GM12878 (cell line): ENCODE measurements around the gene SAMHD1. TPM values are rescaled to one million over a fixed set of nuclear protein-coding genes. Genes with fewer than 3 reads are reported as not detected.
A peak's percentile ranks its signal among the peaks of the same experiment; 100 is the strongest.

Experiments
- ATAC-seq: fragments of 200-7000 bp; cut with Tn5 transposase; 3 replicates; pipeline ENCODE4 v1.9.1; 2020; ENCODE audit warnings: mild to moderate bottlenecking, moderate library complexity
- BruUV-seq: library from RNA; stranded (reverse); fragments of 400-500 nt; replicated peaks from 2 replicates; lab custom pipeline; 2021; lab: Mats Ljungman, UMichigan
- CTCF ChIA-PET: fragments of 300-600 bp; sonication (Branson Sonifier 250); formaldehyde crosslinking; extraction: SDS; loops from one replicate; lab custom pipeline; 2021; ENCODE audit warnings: inconsistent platforms; lab: Yijun Ruan, JAX
- POLR2A ChIA-PET: fragments of 350-600 bp; formaldehyde crosslinking; extraction: SDS; loops from one replicate; lab custom pipeline; 2021; ENCODE audit warnings: inconsistent platforms; lab: Charles Lee
- RAD21 ChIA-PET: fragments of 300-600 bp; sonication (Branson Sonifier 250); formaldehyde crosslinking; loops from one replicate; lab custom pipeline; 2023; ENCODE audit warnings: antibody characterized with exemption; ENCODE audit not compliant: unreplicated experiment; lab: Charles Lee
- SMC1A ChIA-PET: fragments of 300-600 bp; sonication (Branson Sonifier 250); formaldehyde crosslinking; loops from one replicate; lab custom pipeline; 2023; ENCODE audit not compliant: unreplicated experiment, uncharacterized antibody; lab: Charles Lee
- DNase-seq: peaks from one replicate; pipeline ENCODE4 v3.0.0-alpha.2; 2011; ENCODE audit warnings: low read depth, low spot score
- FAIRE-seq: peaks from 3 replicates; lab custom pipeline; 2011; peaks lifted over from hg19 to GRCh38; lab: Jason Lieb, UNC
- H2AFZ ChIP-seq: 2 replicates; pipeline ENCODE4 v1.6.0; 2011; ENCODE audit warnings: low read depth, low read length, control low read depth; ENCODE audit not compliant: control insufficient read depth
- H3K27ac ChIP-seq: 2 replicates; pipeline ENCODE4 v1.5.1; 2011; ENCODE audit warnings: control low read depth; ENCODE audit not compliant: control insufficient read depth, insufficient read depth
- H3K27me3 ChIP-seq, 2 experiments: replicated peaks in 1 of 2; 2 replicates each; pipeline versions ENCODE4 v1.6.0 to v1.6.1; 2011; ENCODE audit warnings: low read length in 1 of 2; ENCODE audit not compliant: control insufficient read depth in 2 of 2, insufficient read depth in 2 of 2
- H3K36me3 ChIP-seq, 2 experiments: 2 replicates each; pipeline ENCODE4 v1.5.1; 2011; ENCODE audit warnings: low read length in 1 of 2; ENCODE audit not compliant: control insufficient read depth in 2 of 2, insufficient read depth in 2 of 2
- H3K4me1 ChIP-seq: 2 replicates; pipeline ENCODE4 v1.6.1; 2011; ENCODE audit warnings: mild to moderate bottlenecking, low read length, moderate library complexity, mixed read lengths; ENCODE audit not compliant: control insufficient read depth, insufficient read depth
- H3K4me2 ChIP-seq: 2 replicates; pipeline ENCODE4 v1.6.0; 2011; ENCODE audit warnings: control low read depth; ENCODE audit not compliant: control insufficient read depth, insufficient read depth
- H3K4me3 ChIP-seq: fragments of 200-600 bp; sonication (generic); 2 replicates; pipeline ENCODE4 v1.5.1; 2016
- H3K79me2 ChIP-seq: 2 replicates; pipeline ENCODE4 v1.6.0; 2011; ENCODE audit warnings: low read length; ENCODE audit not compliant: control insufficient read depth, insufficient read depth
- H3K9ac ChIP-seq: 2 replicates; pipeline ENCODE4 v1.8.0; 2011; ENCODE audit warnings: low read length, control low read depth, mixed read lengths; ENCODE audit not compliant: control insufficient read depth, insufficient read depth
- H3K9me3 ChIP-seq: replicated peaks from 3 replicates; pipeline ENCODE4 v1.5.1; 2011; ENCODE audit warnings: mild to moderate bottlenecking, low read length; ENCODE audit not compliant: control insufficient read depth, insufficient read depth
- H4K20me1 ChIP-seq: 2 replicates; pipeline ENCODE4 v1.6.0; 2011; ENCODE audit not compliant: control insufficient read depth, insufficient read depth
- ATF7 ChIP-seq: fragments of 450-650 bp; IDR thresholded peaks from 2 replicates; pipeline ENCODE4 v1.6.1; 2016; ENCODE audit warnings: low read depth, mild to moderate bottlenecking
- DPF2 ChIP-seq: fragments of 450-650 bp; IDR thresholded peaks from 2 replicates; pipeline ENCODE4 v1.6.1; 2017; ENCODE audit warnings: mild to moderate bottlenecking
- ELK1 ChIP-seq: IDR thresholded peaks from 2 replicates; pipeline ENCODE4 v1.6.1; 2012; ENCODE audit warnings: low read depth, low read length, improper control_type of control experiment
- HDAC2 ChIP-seq: fragments of 200-600 bp; sonication (generic); IDR thresholded peaks from 2 replicates; pipeline ENCODE4 v1.6.1; 2017
- IKZF1 ChIP-seq: fragments of 450-650 bp; conservative IDR thresholded peaks from 2 replicates; pipeline ENCODE4 v1.6.1; 2017; ENCODE audit warnings: antibody characterized with exemption, mild to moderate bottlenecking
- IRF4 ChIP-seq: IDR thresholded peaks from 2 replicates; pipeline ENCODE4 v1.6.1; 2011; ENCODE audit warnings: low read depth, low read length
- MTA2 ChIP-seq: fragments of 450-650 bp; IDR thresholded peaks from 2 replicates; pipeline ENCODE4 v1.6.1; 2016; ENCODE audit warnings: low read depth, mild to moderate bottlenecking, moderate library complexity
- POU2F2 ChIP-seq: IDR thresholded peaks from 3 replicates; pipeline ENCODE4 v1.6.1; 2011; ENCODE audit warnings: low read depth, mild to moderate bottlenecking, low read length, borderline replicate concordance
- RAD51 ChIP-seq: fragments of 450-650 bp; IDR thresholded peaks from 2 replicates; pipeline ENCODE4 v1.6.1; 2016; ENCODE audit warnings: moderate library complexity, mild to moderate bottlenecking, inconsistent platforms
- SPI1 ChIP-seq: IDR thresholded peaks from 2 replicates; pipeline ENCODE4 v1.6.1; 2011; ENCODE audit warnings: low read depth, mild to moderate bottlenecking, low read length, moderate library complexity, borderline replicate concordance; ENCODE audit not compliant: insufficient read depth
- SREBF1 ChIP-seq: IDR thresholded peaks from 2 replicates; pipeline ENCODE4 v1.6.1; 2012; ENCODE audit warnings: mild to moderate bottlenecking, low read length
- WGBS: methylation state at CpG from one replicate; pipeline ENCODE4 v1.1.6; 2016; ENCODE audit warnings: low lambda C conversion rate; ENCODE audit not compliant: insufficient replicate concordance, insufficient coverage; ENCODE audit errors: missing lambda C conversion rate; 5-methylcytosine and 5-hydroxymethylcytosine counted together
- in situ Hi-C: fragments of 300-500 bp; cut with MboI; formaldehyde crosslinking; loops from 9 replicates; pipeline ENCODE4 v1.14.3; 2018; ENCODE audit warnings: mixed read lengths
- intact Hi-C: fragments of 100-400 bp; cut with micrococcal nuclease; formaldehyde crosslinking; loops from one replicate; pipeline ENCODE4 v1.14.2; 2022; ENCODE audit not compliant: unreplicated experiment
- polyA plus RNA-seq, 11 experiments: library from polyadenylated mRNA; depleted of rRNA in 4 of 11; unstranded in 6 of 11; stranded (reverse) in 5 of 11; fragments of >200 nt; fragmentation: Nextera tagmentation in 4 of 11; fragmentation: Illumina TruSeq in 1 of 11; extraction: Ambion mirVana in 4 of 11; extraction: Trizol in 1 of 11; gene quantifications; 1 replicate in 1 of 11; 2 replicates in 10 of 11; pipeline versions ENCODE4 v1.2.1 to v1.2.3, GENCODE V29; 2011 to 2016; ENCODE audit warnings: inconsistent platforms in 2 of 11, missing spikeins in 2 of 11, low read depth in 1 of 11
- total RNA-seq, 4 experiments: library from RNA; depleted of rRNA in 3 of 4; stranded (reverse); fragments of >200 nt in 3 of 4; fragmentation: Illumina TruSeq in 1 of 4; extraction: Trizol in 1 of 4; gene quantifications; 2 replicates each; pipeline versions ENCODE4 v1.2.1 to v1.2.3, GENCODE V29; 2013 to 2021
- TF ChIP-seq, protein P1 (sequence below): fragments of 450-650 bp; IDR thresholded peaks from 2 replicates; pipeline ENCODE4 v1.6.1; 2016; ENCODE audit warnings: mild to moderate bottlenecking
- TF ChIP-seq, protein P2 (sequence below): IDR thresholded peaks from 2 replicates; pipeline ENCODE4 v1.6.1; 2011; ENCODE audit warnings: mild to moderate bottlenecking, low read depth, low read length, moderate library complexity; ENCODE audit not compliant: insufficient replicate concordance

The SAMHD1 gene
- total and polyA plus RNA-seq, 10 of the 15 experiments (the other 5 are each of a cell fraction or from before 2014, with no cell fraction given): 20.5 to 47.9 (median 38.8) TPM

- WGBS: 67% methylated on average over 6 of the region's 6 CpGs
- intact Hi-C loops (no loop called here), in situ Hi-C loops (no loop called here)
- ATAC-seq (no peak), FAIRE-seq (no peak), DNase-seq (no peak)
- Histone ChIP-seq H3K4me1 (peaks cover 9% of the 10 kb centered on the region), H3K36me3 (peaks cover 0 to under 1% of the 10 kb centered on the region in 2 experiments; a peak in 2 of 4 replicates), H3K27ac (no peak overlapping the region), H3K4me2 (no peak overlapping the region), H3K9ac (no peak overlapping the region), H3K4me3 (no peak overlapping the region), H2AFZ (peak overlapping the region; percentile 47), H3K27me3 (no peaks in the 10 kb centered on the region), H3K79me2 (no peaks in the 10 kb centered on the region), H4K20me1 (no peaks in the 10 kb centered on the region), H3K9me3 (no peaks in the 10 kb centered on the region)
- CTCF ChIA-PET: interaction anchor here (0.9 to 5.1 kb wide), 20 partner anchors 11 to 313 kb away, joined by 3 to 69 read pairs (median 6); partner anchors contain the start of genes DSN1 and TLDC2
- RAD21 ChIA-PET: interaction anchor here (0.6 to 3.9 kb wide), 10 partner anchors 9 to 274 kb away, joined by 3 to 73 read pairs (median 8); a partner anchor contains a TSS
- POLR2A ChIA-PET: interaction anchor here (0.6 to 3.9 kb wide), 5 partner anchors 17 to 92 kb away, joined by 4 to 41 read pairs (median 13); a partner anchor contains a TSS
- TF ChIP-seq HDAC2 (no peak), SPI1 (peak; percentile 59; the same call in 1 of the 2 replicates)
- TF ChIP-seq, protein P1, sequence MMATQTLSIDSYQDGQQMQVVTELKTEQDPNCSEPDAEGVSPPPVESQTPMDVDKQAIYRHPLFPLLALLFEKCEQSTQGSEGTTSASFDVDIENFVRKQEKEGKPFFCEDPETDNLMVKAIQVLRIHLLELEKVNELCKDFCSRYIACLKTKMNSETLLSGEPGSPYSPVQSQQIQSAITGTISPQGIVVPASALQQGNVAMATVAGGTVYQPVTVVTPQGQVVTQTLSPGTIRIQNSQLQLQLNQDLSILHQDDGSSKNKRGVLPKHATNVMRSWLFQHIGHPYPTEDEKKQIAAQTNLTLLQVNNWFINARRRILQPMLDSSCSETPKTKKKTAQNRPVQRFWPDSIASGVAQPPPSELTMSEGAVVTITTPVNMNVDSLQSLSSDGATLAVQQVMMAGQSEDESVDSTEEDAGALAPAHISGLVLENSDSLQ: 0 out of 2 replicates have a peak, but pooled peaks have one; percentile 29
- BruUV-seq: no TSS peak
- SMC1A ChIA-PET: interaction anchor here (0.8 to 3.8 kb wide), 12 partner anchors 9 to 271 kb away, joined by 3 to 52 read pairs (median 6); partner anchors contain the start of genes DSN1 and TLDC2
Measured at GRCh38 chr20:36883977-36884535, 67.5 kb downstream of the SAMHD1 start.

GRCh38 chr20:36881888-36882287 is 69.6 kb downstream of the SAMHD1 start:
- no peak overlapping the region for H3K4me2 ChIP-seq
- H2AFZ ChIP-seq: no peak overlapping the region
- H3K4me3 ChIP-seq: no peak overlapping the region
- no peaks in the 10 kb centered on the region for H3K9me3 ChIP-seq
- ATAC-seq (peak; percentile 93), FAIRE-seq (no peak), DNase-seq (no peak)
- no TSS peak for BruUV-seq
- peaks cover 7% of the 10 kb centered on the region for H3K4me1 ChIP-seq
- 2% methylated on average over 4 of the region's 4 CpGs for WGBS
- H3K9ac ChIP-seq: no peak overlapping the region
- H3K27me3 ChIP-seq: no peaks in the 10 kb centered on the region; a peak in 1 of 4 replicates
- intact Hi-C loops (no loop called here), in situ Hi-C loops (no loop called here)
- no peak overlapping the region for H3K27ac ChIP-seq
- H3K36me3 ChIP-seq: no peaks in the 10 kb centered on the region
- H4K20me1 ChIP-seq: no peaks in the 10 kb centered on the region
- POLR2A ChIA-PET: interaction anchor here (0.5 to 3.9 kb wide), 8 partner anchors 9 to 288 kb away, joined by 3 to 41 read pairs (median 10); no protein-coding TSS in a partner anchor
- CTCF ChIA-PET: interaction anchor here (0.6 to 5.1 kb wide), 15 partner anchors 8 to 679 kb away, joined by 3 to 69 read pairs (median 5); partner anchors contain the start of gene TLDC2
- SMC1A ChIA-PET: interaction anchor here (0.7 to 3.8 kb wide), 13 partner anchors 10 to 276 kb away, joined by 3 to 52 read pairs (median 5); partner anchors contain the start of gene RAB5IF
- RAD21 ChIA-PET: interaction anchor here (1.2 to 3.9 kb wide), 12 partner anchors 10 to 309 kb away, joined by 3 to 73 read pairs (median 8); partner anchors contain the start of gene NDRG3
- no peaks in the 10 kb centered on the region for H3K79me2 ChIP-seq
- TF ChIP-seq ATF7: peak; percentile 45; the same call in 1 of the 2 replicates
- peak; percentile 86 for TF ChIP-seq MTA2
- TF ChIP-seq IRF4: no peak
- no peak for TF ChIP-seq SREBF1
- peak; percentile 37; the same call in 1 of the 2 replicates for TF ChIP-seq RAD51
- no peak for TF ChIP-seq ELK1
- TF ChIP-seq, protein P2, sequence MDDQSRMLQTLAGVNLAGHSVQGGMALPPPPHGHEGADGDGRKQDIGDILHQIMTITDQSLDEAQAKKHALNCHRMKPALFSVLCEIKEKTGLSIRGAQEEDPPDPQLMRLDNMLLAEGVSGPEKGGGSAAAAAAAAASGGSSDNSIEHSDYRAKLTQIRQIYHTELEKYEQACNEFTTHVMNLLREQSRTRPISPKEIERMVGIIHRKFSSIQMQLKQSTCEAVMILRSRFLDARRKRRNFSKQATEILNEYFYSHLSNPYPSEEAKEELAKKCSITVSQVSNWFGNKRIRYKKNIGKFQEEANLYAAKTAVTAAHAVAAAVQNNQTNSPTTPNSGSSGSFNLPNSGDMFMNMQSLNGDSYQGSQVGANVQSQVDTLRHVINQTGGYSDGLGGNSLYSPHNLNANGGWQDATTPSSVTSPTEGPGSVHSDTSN: peak; percentile 61
- TF ChIP-seq IKZF1: peak; percentile 68
- peak; percentile 66; the same call in 1 of the 2 replicates for TF ChIP-seq DPF2
- no peak for TF ChIP-seq POU2F2
